Measurements from ENCODE around the gene PLA2G2E. TPM values are rescaled to one million over a fixed set of nuclear protein-coding genes. Genes with fewer than 3 reads are reported as not detected.

PLA2G2E gene
- total RNA-seq, 1 donor from 2014 or later, result not detected

DNA sequence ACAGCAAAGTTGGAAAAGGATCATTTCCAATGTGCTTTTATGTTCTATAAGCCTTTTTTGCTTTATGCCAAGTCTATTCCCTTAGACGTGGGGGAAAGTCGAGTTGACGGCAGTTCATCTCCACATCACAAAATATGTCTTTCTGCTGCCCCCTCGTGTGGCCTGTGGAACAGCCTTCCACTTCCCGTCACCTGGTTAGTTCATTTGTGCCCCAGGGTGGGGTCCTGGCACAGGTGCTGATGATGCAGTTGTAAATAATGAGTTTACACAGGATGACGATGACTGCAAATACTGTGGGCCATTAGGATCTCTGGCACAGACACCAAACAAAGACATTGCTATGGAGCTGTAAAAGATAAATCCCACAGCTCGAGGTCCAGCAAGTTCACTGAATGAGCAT lies 51.2 kb downstream of the PLA2G2E start:
- Mint-ChIP-seq H3K27me3 (ENCODE audit: unreplicated experiment) (peaks cover 7% of the 10 kb centered on the region), H3K27ac (ENCODE audit: unreplicated experiment) (no peak overlapping the region), H3K4me1 (ENCODE audit: unreplicated experiment) (no peaks in the 10 kb centered on the region), H3K4me3 (ENCODE audit: unreplicated experiment) (no peak overlapping the region), H3K9me3 (ENCODE audit: unreplicated experiment) (no peaks in the 10 kb centered on the region), H3K36me3 (ENCODE audit: unreplicated experiment) (no peaks in the 10 kb centered on the region)
- DNase-seq (ENCODE audit: extremely low spot score, unreplicated experiment), result no peak
- TF ChIP-seq, protein P1, sequence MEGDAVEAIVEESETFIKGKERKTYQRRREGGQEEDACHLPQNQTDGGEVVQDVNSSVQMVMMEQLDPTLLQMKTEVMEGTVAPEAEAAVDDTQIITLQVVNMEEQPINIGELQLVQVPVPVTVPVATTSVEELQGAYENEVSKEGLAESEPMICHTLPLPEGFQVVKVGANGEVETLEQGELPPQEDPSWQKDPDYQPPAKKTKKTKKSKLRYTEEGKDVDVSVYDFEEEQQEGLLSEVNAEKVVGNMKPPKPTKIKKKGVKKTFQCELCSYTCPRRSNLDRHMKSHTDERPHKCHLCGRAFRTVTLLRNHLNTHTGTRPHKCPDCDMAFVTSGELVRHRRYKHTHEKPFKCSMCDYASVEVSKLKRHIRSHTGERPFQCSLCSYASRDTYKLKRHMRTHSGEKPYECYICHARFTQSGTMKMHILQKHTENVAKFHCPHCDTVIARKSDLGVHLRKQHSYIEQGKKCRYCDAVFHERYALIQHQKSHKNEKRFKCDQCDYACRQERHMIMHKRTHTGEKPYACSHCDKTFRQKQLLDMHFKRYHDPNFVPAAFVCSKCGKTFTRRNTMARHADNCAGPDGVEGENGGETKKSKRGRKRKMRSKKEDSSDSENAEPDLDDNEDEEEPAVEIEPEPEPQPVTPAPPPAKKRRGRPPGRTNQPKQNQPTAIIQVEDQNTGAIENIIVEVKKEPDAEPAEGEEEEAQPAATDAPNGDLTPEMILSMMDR (IDR thresholded peaks at IDR 0.05), result no peak

Other genes with a start within 250 kb of the PLA2G2E start
- gene TMCO4, start 123.7 kb downstream of the PLA2G2E start, total RNA-seq, result 12.1 and 14.3 TPM in 2 replicates
- not detected in 2 replicates for gene RNF186, start 108.3 kb downstream of the PLA2G2E start, total RNA-seq
- gene OTUD3, start 41.2 kb downstream of the PLA2G2E start, total RNA-seq, result 9.4 and 11.4 TPM in 2 replicates
- gene PLA2G2A, start 56.0 kb upstream of the PLA2G2E start, total RNA-seq, result not detected in 2 replicates
- not detected in 2 replicates for gene PLA2G5, start 146.6 kb upstream of the PLA2G2E start, total RNA-seq
- gene PLA2G2D, start 195.9 kb upstream of the PLA2G2E start, total RNA-seq, result not detected in 2 replicates
- not detected in 2 replicates for gene PLA2G2F, start 215.7 kb upstream of the PLA2G2E start, total RNA-seq

Data from osteocyte (in vitro differentiated cells).